Measurements from ENCODE around the gene CDC16.

CDC16 gene

DNA sequence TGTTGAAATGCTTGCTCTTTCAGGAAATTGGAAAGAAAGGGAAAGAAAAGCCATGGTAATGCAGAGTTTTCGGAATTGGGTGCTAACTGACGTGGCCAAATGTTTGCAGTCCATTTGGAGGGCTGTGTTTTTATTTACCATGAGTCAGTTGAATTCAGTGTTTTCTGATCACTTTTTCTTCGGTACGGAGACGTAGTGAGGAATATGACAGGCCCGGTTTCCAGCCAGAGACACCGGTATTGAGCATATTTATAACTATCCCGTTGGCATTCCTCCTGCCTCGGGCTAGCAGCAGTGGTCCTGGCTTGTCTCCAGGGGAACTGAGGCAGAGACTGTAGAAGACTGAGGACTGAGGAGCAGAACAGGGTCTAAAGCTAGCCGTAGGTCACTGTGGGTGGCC lies 1.0 kb downstream of the CDC16 start:
- H3K9ac ChIP-seq (ENCODE audit: insufficient read length, low read depth), result peak overlapping the region; percentile 89

GRCh38 chr13:114236227-114236626 lies 1.5 kb downstream of the CDC16 start:
- TF ChIP-seq YY1 (IDR thresholded peaks at IDR 0.05; ENCODE audit: insufficient read depth, insufficient read length) (no peak), SUZ12 (IDR thresholded peaks at IDR 0.05; ENCODE audit: extremely low read depth, insufficient read depth, insufficient read length) (no peak), ZNF274 (IDR thresholded peaks at IDR 0.05; ENCODE audit: low read depth, low read length) (no peak)
- DNase-seq (ENCODE audit: low read depth, low spot score), result no peak
- Histone ChIP-seq H3K4me3 (ENCODE audit: insufficient read length, low read depth) (peak overlapping the region; percentile 92), H3K9ac (ENCODE audit: insufficient read length, low read depth) (no peak overlapping the region), H3K27me3 (ENCODE audit: insufficient read depth, insufficient read length) (no peaks in the 10 kb centered on the region), H3K36me3 (ENCODE audit: insufficient read depth, insufficient read length, low read length) (peaks cover 47% of the 10 kb centered on the region), H3K9me3 (ENCODE audit: insufficient read depth, low read length) (peaks cover 9% of the 10 kb centered on the region), H3K4me1 (ENCODE audit: insufficient read depth, insufficient read length) (no peaks in the 10 kb centered on the region)

More for the DNA sequence above, 1.0 kb downstream of the CDC16 start:
- H3K27me3 ChIP-seq (ENCODE audit: insufficient read depth, insufficient read length), result no peaks in the 10 kb centered on the region
- H3K36me3 ChIP-seq (ENCODE audit: insufficient read depth, insufficient read length, low read length), result peaks cover 42% of the 10 kb centered on the region
- no peak for TF ChIP-seq YY1 (IDR thresholded peaks at IDR 0.05; ENCODE audit: insufficient read depth, insufficient read length)
- H3K4me1 ChIP-seq (ENCODE audit: insufficient read depth, insufficient read length), result no peaks in the 10 kb centered on the region
- no peak for DNase-seq (ENCODE audit: low read depth, low spot score)
- H3K4me3 ChIP-seq (ENCODE audit: insufficient read length, low read depth), result peak overlapping the region; percentile 92
- peaks cover 9% of the 10 kb centered on the region for H3K9me3 ChIP-seq (ENCODE audit: insufficient read depth, low read length)

DNA sequence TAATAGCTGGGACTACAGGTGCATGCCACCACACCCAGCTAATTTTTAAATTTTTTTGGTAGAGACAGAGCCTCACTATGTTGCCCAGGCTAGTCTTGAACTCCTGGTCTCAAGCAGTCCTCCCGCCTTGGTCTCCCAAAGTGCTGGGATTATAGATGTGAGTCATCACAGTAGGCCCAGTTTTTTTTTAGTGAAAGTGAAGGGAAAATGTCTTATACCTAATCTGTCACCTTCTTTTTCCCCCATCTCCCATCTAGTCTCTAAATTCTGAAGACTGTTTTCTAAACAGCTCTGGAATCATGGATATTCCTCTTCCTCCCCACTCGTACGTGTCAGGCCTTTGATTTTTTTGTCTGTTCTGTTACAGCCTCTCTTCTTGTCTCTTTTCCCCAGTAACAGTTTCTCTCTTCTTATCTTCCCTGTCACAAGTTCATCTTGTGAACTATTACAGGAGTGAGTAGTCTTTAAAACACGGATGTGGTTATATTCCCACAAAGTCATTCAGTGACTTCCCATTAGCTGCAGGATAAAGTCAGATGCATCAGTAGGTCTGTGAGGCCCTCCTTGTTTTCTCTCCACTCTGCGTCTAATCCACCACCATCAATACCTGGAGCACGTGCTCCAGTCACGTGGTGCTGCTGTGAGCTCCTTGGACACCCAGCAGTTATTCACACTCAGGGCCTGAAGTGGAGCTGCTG lies 2.9 kb downstream of the CDC16 start:
- DNase-seq (ENCODE audit: low read depth, low spot score), result no peak
- no peak overlapping the region for H3K4me3 ChIP-seq (ENCODE audit: insufficient read length, low read depth)
- H3K9me3 ChIP-seq (ENCODE audit: insufficient read depth, low read length), result peaks cover 9% of the 10 kb centered on the region

GRCh38 chr13:114241918-114242317 lies 7.2 kb downstream of the CDC16 start:
- Histone ChIP-seq H3K9ac (ENCODE audit: insufficient read length, low read depth) (no peak overlapping the region), H3K9me3 (ENCODE audit: insufficient read depth, low read length) (no peaks in the 10 kb centered on the region), H3K27me3 (ENCODE audit: insufficient read depth, insufficient read length) (no peaks in the 10 kb centered on the region), H3K4me3 (ENCODE audit: insufficient read length, low read depth) (no peak overlapping the region), H3K4me1 (ENCODE audit: insufficient read depth, insufficient read length) (no peaks in the 10 kb centered on the region), H3K36me3 (ENCODE audit: insufficient read depth, insufficient read length, low read length) (peaks cover 97% of the 10 kb centered on the region)
- no peak for TF ChIP-seq SUZ12 (IDR thresholded peaks at IDR 0.05; ENCODE audit: extremely low read depth, insufficient read depth, insufficient read length)
- no peak for TF ChIP-seq YY1 (IDR thresholded peaks at IDR 0.05; ENCODE audit: insufficient read depth, insufficient read length)
- TF ChIP-seq ZNF274 (IDR thresholded peaks at IDR 0.05; ENCODE audit: low read depth, low read length), result no peak
- DNase-seq (ENCODE audit: low read depth, low spot score), result no peak

More for the DNA sequence above, 2.9 kb downstream of the CDC16 start:
- Histone ChIP-seq H3K27me3 (ENCODE audit: insufficient read depth, insufficient read length) (no peaks in the 10 kb centered on the region), H3K9ac (ENCODE audit: insufficient read length, low read depth) (no peak overlapping the region), H3K4me1 (ENCODE audit: insufficient read depth, insufficient read length) (no peaks in the 10 kb centered on the region), H3K36me3 (ENCODE audit: insufficient read depth, insufficient read length, low read length) (peaks cover 60% of the 10 kb centered on the region)
- no peak for TF ChIP-seq YY1 (IDR thresholded peaks at IDR 0.05; ENCODE audit: insufficient read depth, insufficient read length)
- no peak for TF ChIP-seq ZNF274 (IDR thresholded peaks at IDR 0.05; ENCODE audit: low read depth, low read length)
- TF ChIP-seq SUZ12 (IDR thresholded peaks at IDR 0.05; ENCODE audit: extremely low read depth, insufficient read depth, insufficient read length), result no peak

DNA sequence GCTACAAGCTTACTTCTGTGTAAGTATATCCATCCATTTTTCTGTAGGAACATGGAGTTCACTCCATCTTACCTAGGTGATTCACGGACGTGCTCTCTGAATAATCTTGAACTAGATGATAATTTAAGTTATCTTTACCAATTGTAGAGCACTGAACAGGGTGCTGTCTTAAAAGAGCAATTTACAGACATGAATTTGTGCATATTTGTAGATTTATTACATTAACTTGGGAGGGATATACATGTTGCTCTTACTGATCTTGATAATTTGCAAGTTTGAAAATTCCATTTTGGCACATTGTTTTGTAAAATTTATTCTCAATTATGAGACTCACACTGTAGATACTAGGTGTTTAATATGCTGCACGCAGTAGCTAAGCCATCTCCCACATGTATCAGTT lies 9.3 kb downstream of the CDC16 start:
- no peaks in the 10 kb centered on the region for H3K4me1 ChIP-seq (ENCODE audit: insufficient read depth, insufficient read length)
- H3K4me3 ChIP-seq (ENCODE audit: insufficient read length, low read depth), result no peak overlapping the region
- DNase-seq (ENCODE audit: low read depth, low spot score), result no peak
- no peak overlapping the region for H3K9ac ChIP-seq (ENCODE audit: insufficient read length, low read depth)
- H3K27me3 ChIP-seq (ENCODE audit: insufficient read depth, insufficient read length), result no peaks in the 10 kb centered on the region
- TF ChIP-seq YY1 (IDR thresholded peaks at IDR 0.05; ENCODE audit: insufficient read depth, insufficient read length) (no peak), SUZ12 (IDR thresholded peaks at IDR 0.05; ENCODE audit: extremely low read depth, insufficient read depth, insufficient read length) (no peak), ZNF274 (IDR thresholded peaks at IDR 0.05; ENCODE audit: low read depth, low read length) (no peak)
- H3K9me3 ChIP-seq (ENCODE audit: insufficient read depth, low read length), result no peaks in the 10 kb centered on the region
- H3K36me3 ChIP-seq (ENCODE audit: insufficient read depth, insufficient read length, low read length), result peaks cover 98% of the 10 kb centered on the region

DNA sequence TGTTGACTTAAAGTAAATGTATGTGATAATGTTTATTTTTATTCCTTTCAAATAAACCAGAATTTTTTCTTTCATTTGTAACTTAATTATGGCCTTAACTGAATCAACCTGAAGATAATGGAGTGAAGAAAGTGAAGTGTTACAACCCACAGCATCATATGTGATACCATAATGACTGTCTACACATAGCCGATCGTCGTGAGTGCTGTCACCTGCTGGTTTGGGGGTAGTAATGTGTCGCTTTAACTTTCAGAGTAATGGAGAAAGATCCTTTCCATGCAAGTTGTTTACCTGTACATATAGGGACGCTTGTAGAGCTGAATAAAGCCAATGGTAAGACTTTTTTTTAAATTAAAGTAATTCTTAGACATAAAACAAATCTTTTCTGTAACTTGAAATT lies 9.9 kb downstream of the CDC16 start:
- no peak for DNase-seq (ENCODE audit: low read depth, low spot score)
- Histone ChIP-seq H3K9me3 (ENCODE audit: insufficient read depth, low read length) (no peaks in the 10 kb centered on the region), H3K36me3 (ENCODE audit: insufficient read depth, insufficient read length, low read length) (peaks cover 98% of the 10 kb centered on the region), H3K4me1 (ENCODE audit: insufficient read depth, insufficient read length) (no peaks in the 10 kb centered on the region), H3K9ac (ENCODE audit: insufficient read length, low read depth) (no peak overlapping the region), H3K27me3 (ENCODE audit: insufficient read depth, insufficient read length) (no peaks in the 10 kb centered on the region), H3K4me3 (ENCODE audit: insufficient read length, low read depth) (no peak overlapping the region)
- TF ChIP-seq ZNF274 (IDR thresholded peaks at IDR 0.05; ENCODE audit: low read depth, low read length) (no peak), SUZ12 (IDR thresholded peaks at IDR 0.05; ENCODE audit: extremely low read depth, insufficient read depth, insufficient read length) (no peak), YY1 (IDR thresholded peaks at IDR 0.05; ENCODE audit: insufficient read depth, insufficient read length) (no peak)

GRCh38 chr13:114248011-114248410 lies 13.3 kb downstream of the CDC16 start:
- Histone ChIP-seq H3K27me3 (ENCODE audit: insufficient read depth, insufficient read length) (no peaks in the 10 kb centered on the region), H3K4me3 (ENCODE audit: insufficient read length, low read depth) (no peak overlapping the region), H3K36me3 (ENCODE audit: insufficient read depth, insufficient read length, low read length) (peaks cover 98% of the 10 kb centered on the region), H3K4me1 (ENCODE audit: insufficient read depth, insufficient read length) (no peaks in the 10 kb centered on the region), H3K9ac (ENCODE audit: insufficient read length, low read depth) (no peak overlapping the region), H3K9me3 (ENCODE audit: insufficient read depth, low read length) (no peaks in the 10 kb centered on the region)
- no peak for DNase-seq (ENCODE audit: low read depth, low spot score)
- TF ChIP-seq ZNF274 (IDR thresholded peaks at IDR 0.05; ENCODE audit: low read depth, low read length) (no peak), SUZ12 (IDR thresholded peaks at IDR 0.05; ENCODE audit: extremely low read depth, insufficient read depth, insufficient read length) (no peak), YY1 (IDR thresholded peaks at IDR 0.05; ENCODE audit: insufficient read depth, insufficient read length) (no peak)

All from NT2/D1 (cell line).